Measurements from ENCODE around the gene TTC16. TPM values are rescaled to one million over a fixed set of nuclear protein-coding genes. Genes with fewer than 3 reads are reported as not detected.

Gene TTC16
- total RNA-seq, 1 donor from 2014 or later: not detected

DNA sequence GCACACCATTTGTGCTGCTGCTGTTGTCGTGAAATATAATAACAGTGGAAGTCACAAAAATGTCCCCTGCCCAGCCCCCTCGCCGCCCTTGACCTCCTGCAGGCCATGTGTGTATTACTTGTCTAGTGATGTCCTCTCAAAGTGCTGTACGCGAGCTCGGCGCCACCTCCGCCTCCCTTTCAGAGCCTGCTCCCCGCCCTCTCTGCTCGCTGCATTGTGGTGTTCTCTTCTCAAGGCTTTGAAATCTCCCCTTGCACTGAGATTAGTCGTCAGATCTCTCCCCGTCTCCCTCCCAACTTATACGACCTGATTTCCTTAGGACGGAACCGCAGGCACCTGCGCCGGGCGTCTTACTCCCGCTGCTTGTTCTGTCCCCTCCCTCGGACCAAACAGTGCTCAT lies 23.8 kb upstream of the TTC16 start:
- no peaks in the 10 kb centered on the region for H3K9me3 Mint-ChIP-seq (ENCODE audit: unreplicated experiment)
- TF ChIP-seq, protein P1, sequence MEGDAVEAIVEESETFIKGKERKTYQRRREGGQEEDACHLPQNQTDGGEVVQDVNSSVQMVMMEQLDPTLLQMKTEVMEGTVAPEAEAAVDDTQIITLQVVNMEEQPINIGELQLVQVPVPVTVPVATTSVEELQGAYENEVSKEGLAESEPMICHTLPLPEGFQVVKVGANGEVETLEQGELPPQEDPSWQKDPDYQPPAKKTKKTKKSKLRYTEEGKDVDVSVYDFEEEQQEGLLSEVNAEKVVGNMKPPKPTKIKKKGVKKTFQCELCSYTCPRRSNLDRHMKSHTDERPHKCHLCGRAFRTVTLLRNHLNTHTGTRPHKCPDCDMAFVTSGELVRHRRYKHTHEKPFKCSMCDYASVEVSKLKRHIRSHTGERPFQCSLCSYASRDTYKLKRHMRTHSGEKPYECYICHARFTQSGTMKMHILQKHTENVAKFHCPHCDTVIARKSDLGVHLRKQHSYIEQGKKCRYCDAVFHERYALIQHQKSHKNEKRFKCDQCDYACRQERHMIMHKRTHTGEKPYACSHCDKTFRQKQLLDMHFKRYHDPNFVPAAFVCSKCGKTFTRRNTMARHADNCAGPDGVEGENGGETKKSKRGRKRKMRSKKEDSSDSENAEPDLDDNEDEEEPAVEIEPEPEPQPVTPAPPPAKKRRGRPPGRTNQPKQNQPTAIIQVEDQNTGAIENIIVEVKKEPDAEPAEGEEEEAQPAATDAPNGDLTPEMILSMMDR (IDR thresholded peaks at IDR 0.05): no peak
- DNase-seq (ENCODE audit: extremely low spot score, unreplicated experiment): no peak
- H3K4me1 Mint-ChIP-seq (ENCODE audit: unreplicated experiment): peaks cover 9% of the 10 kb centered on the region
- no peaks in the 10 kb centered on the region for H3K27me3 Mint-ChIP-seq (ENCODE audit: unreplicated experiment)
- H3K36me3 Mint-ChIP-seq (ENCODE audit: unreplicated experiment): peaks cover 31% of the 10 kb centered on the region
- no peak overlapping the region for H3K27ac Mint-ChIP-seq (ENCODE audit: unreplicated experiment)
- H3K4me3 Mint-ChIP-seq (ENCODE audit: unreplicated experiment): no peak overlapping the region

DNA sequence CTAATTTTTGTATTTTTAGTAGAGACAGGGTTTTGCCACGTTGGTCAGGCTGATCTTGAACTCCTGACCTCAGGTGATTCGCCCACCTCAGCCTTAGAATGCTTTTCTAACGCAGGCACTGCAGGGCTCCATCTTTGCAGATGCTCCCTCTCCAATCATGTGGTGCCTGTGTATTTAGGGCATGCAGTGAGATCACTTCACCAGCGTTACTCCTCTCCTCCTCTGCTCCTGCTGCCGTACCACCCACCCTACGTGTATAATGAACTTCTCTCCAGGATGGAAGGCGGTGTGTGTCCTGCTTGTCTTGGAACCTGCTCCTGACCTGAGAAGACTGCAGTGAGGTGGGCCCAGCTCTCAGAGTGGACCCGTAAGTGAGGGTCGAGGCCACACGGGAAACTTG lies 22.7 kb upstream of the TTC16 start:
- H3K9me3 Mint-ChIP-seq (ENCODE audit: unreplicated experiment): no peaks in the 10 kb centered on the region
- no peak for DNase-seq (ENCODE audit: extremely low spot score, unreplicated experiment)
- peaks cover 31% of the 10 kb centered on the region for H3K36me3 Mint-ChIP-seq (ENCODE audit: unreplicated experiment)
- no peak overlapping the region for H3K4me3 Mint-ChIP-seq (ENCODE audit: unreplicated experiment)
- H3K4me1 Mint-ChIP-seq (ENCODE audit: unreplicated experiment): peaks cover 8% of the 10 kb centered on the region
- no peak overlapping the region for H3K27ac Mint-ChIP-seq (ENCODE audit: unreplicated experiment)
- no peaks in the 10 kb centered on the region for H3K27me3 Mint-ChIP-seq (ENCODE audit: unreplicated experiment)
- TF ChIP-seq, protein P1 (IDR thresholded peaks at IDR 0.05): no peak

DNA sequence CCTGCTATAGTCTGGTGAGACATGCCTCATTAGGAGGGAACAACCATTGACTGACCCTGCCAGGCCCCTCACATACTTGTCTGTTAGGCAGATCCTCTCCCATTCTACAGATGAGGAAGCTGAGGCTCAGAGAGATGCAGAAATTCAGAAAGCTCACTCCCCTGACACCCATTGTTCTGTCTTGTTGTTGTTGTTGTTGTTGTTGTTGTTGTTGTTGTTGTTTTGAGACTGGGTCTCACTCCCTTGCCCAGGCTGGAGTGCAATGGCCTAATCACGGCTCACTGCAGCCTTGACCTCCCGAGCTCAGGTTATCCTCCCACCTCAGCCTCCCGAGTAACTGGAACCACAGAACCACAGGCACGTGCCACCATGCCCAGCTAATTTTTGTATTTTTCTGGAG lies 22.2 kb upstream of the TTC16 start:
- peaks cover 31% of the 10 kb centered on the region for H3K36me3 Mint-ChIP-seq (ENCODE audit: unreplicated experiment)
- H3K27me3 Mint-ChIP-seq (ENCODE audit: unreplicated experiment): no peaks in the 10 kb centered on the region
- no peak for DNase-seq (ENCODE audit: extremely low spot score, unreplicated experiment)
- H3K27ac Mint-ChIP-seq (ENCODE audit: unreplicated experiment): no peak overlapping the region
- peaks cover 8% of the 10 kb centered on the region for H3K4me1 Mint-ChIP-seq (ENCODE audit: unreplicated experiment)
- H3K9me3 Mint-ChIP-seq (ENCODE audit: unreplicated experiment): no peaks in the 10 kb centered on the region
- no peak overlapping the region for H3K4me3 Mint-ChIP-seq (ENCODE audit: unreplicated experiment)
- TF ChIP-seq, protein P1 (IDR thresholded peaks at IDR 0.05): no peak

DNA sequence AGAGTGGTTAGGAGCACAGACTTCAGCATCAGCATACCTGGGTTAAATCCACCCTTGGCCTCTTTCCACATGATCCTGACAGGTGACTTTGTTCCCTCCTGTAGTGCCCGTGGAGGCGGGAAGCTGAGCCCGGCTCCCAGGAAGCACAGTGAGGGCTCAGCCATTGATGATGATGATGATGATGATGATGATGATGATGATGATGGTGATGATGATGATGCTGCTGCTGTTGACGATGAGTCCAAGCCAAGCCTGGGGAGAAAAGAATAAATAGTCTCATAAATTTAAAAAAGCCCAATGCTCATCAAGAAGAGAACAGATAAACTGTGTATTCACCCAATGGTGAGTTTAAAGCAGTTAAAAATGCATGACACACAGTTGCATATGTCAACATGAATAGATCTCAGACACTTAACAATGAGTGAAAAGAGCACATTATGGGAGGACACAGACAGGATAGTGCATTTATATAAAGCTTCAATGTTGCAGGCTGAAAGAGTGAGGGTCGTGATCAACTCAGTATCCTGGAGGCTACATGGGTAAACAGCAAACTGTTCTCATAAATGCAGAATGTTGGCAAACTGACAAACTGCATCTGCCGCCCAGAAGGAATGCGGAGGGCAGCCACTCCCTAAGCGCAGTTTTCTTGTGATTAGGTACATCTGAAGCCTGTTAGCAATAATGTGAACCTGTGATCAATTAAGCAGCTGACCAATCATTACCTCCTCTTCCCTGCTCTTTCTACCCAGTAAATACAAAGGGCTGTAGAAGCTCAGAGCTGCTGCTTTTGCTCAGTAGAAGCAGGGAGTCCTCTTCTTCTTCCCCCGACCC lies 20.8 kb upstream of the TTC16 start:
- Mint-ChIP-seq H3K27ac (ENCODE audit: unreplicated experiment) (no peak overlapping the region), H3K36me3 (ENCODE audit: unreplicated experiment) (peaks cover 23% of the 10 kb centered on the region), H3K9me3 (ENCODE audit: unreplicated experiment) (no peaks in the 10 kb centered on the region), H3K4me1 (ENCODE audit: unreplicated experiment) (peaks cover 14% of the 10 kb centered on the region), H3K4me3 (ENCODE audit: unreplicated experiment) (no peak overlapping the region), H3K27me3 (ENCODE audit: unreplicated experiment) (no peaks in the 10 kb centered on the region)
- TF ChIP-seq, protein P1 (IDR thresholded peaks at IDR 0.05): no peak
- no peak for DNase-seq (ENCODE audit: extremely low spot score, unreplicated experiment)

DNA sequence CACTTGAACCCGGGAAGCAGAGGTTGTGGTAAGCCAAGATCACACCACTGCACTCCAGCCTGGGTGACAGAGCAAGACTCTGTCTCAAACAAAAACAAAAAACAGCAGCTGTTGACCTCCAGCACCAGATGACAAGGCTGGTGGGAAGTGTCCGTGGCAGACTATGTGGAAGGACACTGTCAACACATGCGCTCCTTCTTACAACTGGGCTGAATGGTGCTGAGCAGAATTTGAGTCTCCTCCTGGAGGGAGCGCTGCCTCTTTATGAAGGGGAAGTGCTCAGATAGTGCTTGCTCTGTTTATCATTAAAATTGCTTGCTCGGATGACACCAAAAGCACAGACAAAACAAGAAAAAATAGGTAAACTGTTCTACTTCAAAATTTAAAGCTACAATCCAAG lies 18.3 kb upstream of the TTC16 start:
- no peak overlapping the region for H3K4me3 Mint-ChIP-seq (ENCODE audit: unreplicated experiment)
- TF ChIP-seq, protein P1 (IDR thresholded peaks at IDR 0.05): no peak

More for the DNA sequence above, 18.3 kb upstream of the TTC16 start:
- no peak for DNase-seq (ENCODE audit: extremely low spot score, unreplicated experiment)
- H3K27me3 Mint-ChIP-seq (ENCODE audit: unreplicated experiment): no peaks in the 10 kb centered on the region
- H3K36me3 Mint-ChIP-seq (ENCODE audit: unreplicated experiment): peaks cover 4% of the 10 kb centered on the region
- H3K4me1 Mint-ChIP-seq (ENCODE audit: unreplicated experiment): peaks cover 14% of the 10 kb centered on the region
- H3K9me3 Mint-ChIP-seq (ENCODE audit: unreplicated experiment): no peaks in the 10 kb centered on the region
- H3K27ac Mint-ChIP-seq (ENCODE audit: unreplicated experiment): peak overlapping the region; percentile 6

Data from osteocyte (in vitro differentiated cells).